GM18873 (cell line): ENCODE results near the gene FAM83F.

Experiments used
- ATAC-seq: cut with Tn5 transposase; IDR thresholded peaks from one replicate; pipeline ENCODE4 v1.9.1; 2021; ENCODE audit warnings: mild to moderate bottlenecking, moderate library complexity, moderate number of reproducible peaks; ENCODE audit not compliant: unreplicated experiment, low FRiP score

The FAM83F gene

GRCh38 chr22:40054486-40054885 is 59.7 kb downstream of the FAM83F start:
- no peak for ATAC-seq

- ATAC-seq = peak; percentile 60
Observed at GRCh38 chr22:40055143-40055883, 60.6 kb downstream of the FAM83F start.

- ATAC-seq = no peak
Observed at GRCh38 chr22:40056154-40056553, 61.4 kb downstream of the FAM83F start.

- ATAC-seq = no peak
Observed at GRCh38 chr22:40056559-40056958, 61.8 kb downstream of the FAM83F start.

GRCh38 chr22:40057652-40058051 is 62.9 kb downstream of the FAM83F start:
- no peak for ATAC-seq

GRCh38 chr22:40058265-40058664 is 63.5 kb downstream of the FAM83F start:
- ATAC-seq = no peak

GRCh38 chr22:40065981-40066380 is 71.2 kb downstream of the FAM83F start:
- ATAC-seq = no peak

GRCh38 chr22:40067639-40068038 is 72.9 kb downstream of the FAM83F start:
- ATAC-seq = no peak

- ATAC-seq = no peak
Observed at GRCh38 chr22:40070701-40071100, 75.9 kb downstream of the FAM83F start.

- ATAC-seq = no peak
Observed at GRCh38 chr22:40071720-40072119, 77.0 kb downstream of the FAM83F start.

- ATAC-seq = no peak
Observed at GRCh38 chr22:40076702-40077645, 82.2 kb downstream of the FAM83F start.

GRCh38 chr22:40077646-40078016 is 82.9 kb downstream of the FAM83F start:
- ATAC-seq = no peak

GRCh38 chr22:40081662-40082061 is 86.9 kb downstream of the FAM83F start:
- ATAC-seq = no peak

GRCh38 chr22:40082184-40082583 is 87.4 kb downstream of the FAM83F start:
- ATAC-seq = no peak

GRCh38 chr22:40083794-40084193 is 89.0 kb downstream of the FAM83F start:
- ATAC-seq = no peak

GRCh38 chr22:40084246-40084645 is 89.5 kb downstream of the FAM83F start:
- ATAC-seq = no peak

- no peak for ATAC-seq
Observed at GRCh38 chr22:40088818-40089217, 94.1 kb downstream of the FAM83F start.
